Stimulated activated naive B cell treated with anti-CD40 and anti-IgM and Interleukin-4, amounts not matched to agents 10 μg/mL and 1 μg/mL and 100 μg/mL, for 72 hours (primary cell): ENCODE measurements around the gene TRA2A.

Source experiments
- ATAC-seq, 2 donors: fragments of 150-1000 bp; cut with Tn5 transposase; replicated peaks; 2 replicates each; pipeline ENCODE4 v1.10.0; 2021; ENCODE audit warnings: moderate library complexity in 1 of 2
- DNase-seq: peaks from one replicate; pipeline ENCODE4 v3.0.0; 2021
- H3K27ac Mint-ChIP-seq: one replicate; pipeline ENCODE4 v1.8.0; 2022; ENCODE audit warnings: mild to moderate bottlenecking, mixed read lengths
- H3K27me3 Mint-ChIP-seq, 2 donors: one replicate each; pipeline ENCODE4 v1.8.0; 2022; ENCODE audit warnings: mixed read lengths in 2 of 2
- H3K36me3 Mint-ChIP-seq, 2 donors: one replicate each; pipeline ENCODE4 v1.8.0; 2022; ENCODE audit warnings: mixed read lengths in 2 of 2, mild to moderate bottlenecking in 1 of 2
- H3K4me1 Mint-ChIP-seq, 2 donors: one replicate each; pipeline ENCODE4 v1.8.0; 2022; ENCODE audit warnings: mixed read lengths in 2 of 2, mild to moderate bottlenecking in 1 of 2
- H3K4me3 Mint-ChIP-seq, 2 donors: one replicate each; pipeline ENCODE4 v1.8.0; 2022; ENCODE audit warnings: mild to moderate bottlenecking in 2 of 2, mixed read lengths in 2 of 2, moderate library complexity in 1 of 2
- H3K9me3 Mint-ChIP-seq, 2 donors: one replicate each; pipeline ENCODE4 v1.8.0; 2022; ENCODE audit warnings: mixed read lengths in 2 of 2, mild to moderate bottlenecking in 1 of 2

TRA2A gene

DNA sequence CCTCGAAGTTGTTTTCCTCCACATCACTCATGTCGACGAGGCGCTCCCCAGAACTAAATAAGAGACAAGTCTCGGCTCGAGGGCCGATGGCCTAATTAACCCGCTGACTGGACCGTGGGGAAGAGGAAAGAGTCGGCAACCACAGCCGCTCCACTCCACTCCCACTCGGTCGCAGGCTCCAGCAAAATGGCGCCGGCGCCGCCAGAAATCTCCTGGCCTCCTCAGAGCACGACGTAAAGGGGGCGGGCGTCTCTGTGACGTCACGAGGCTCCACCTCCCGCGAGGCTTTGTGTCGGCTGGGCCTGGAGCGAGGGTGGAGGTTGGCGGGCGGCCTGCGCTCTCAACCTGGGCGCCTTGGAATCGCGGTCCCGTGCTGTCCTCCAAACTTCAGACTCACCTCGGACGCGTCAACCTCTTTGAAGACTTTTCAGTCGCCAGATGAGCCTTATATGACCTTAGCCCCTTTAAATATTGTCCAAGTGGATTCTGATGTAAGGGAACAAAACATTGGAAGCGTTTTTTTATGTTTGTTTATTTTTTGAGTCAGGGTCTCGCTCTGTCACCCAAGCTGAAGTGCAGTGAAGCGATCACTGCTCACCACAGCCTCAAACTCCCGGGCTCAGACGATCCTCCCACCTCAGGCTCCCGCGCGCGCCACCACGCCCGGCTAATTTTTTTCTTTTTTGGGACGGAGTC lies at the start of gene TRA2A:
TSS of gene TRA2A (minus strand) at position 188 of the 696 bp plus-strand sequence. CDS start at position 31, 157 bp downstream.
- peaks cover 12 to 28% of the 10 kb centered on the region in 2 donors for H3K36me3 Mint-ChIP-seq
- no peaks in the 10 kb centered on the region for H3K27me3 Mint-ChIP-seq
- H3K4me3 Mint-ChIP-seq = peak within 1 kb of the TSS; percentile 97 to 99
- peak; percentile 91 to 94 for ATAC-seq
- peaks cover 17 to 42% of the 10 kb centered on the region in 2 donors for H3K4me1 Mint-ChIP-seq
- no peaks in the 10 kb centered on the region for H3K9me3 Mint-ChIP-seq
- DNase-seq = peak; percentile 94
- H3K27ac Mint-ChIP-seq = peak within 1 kb of the TSS; percentile 100

DNA sequence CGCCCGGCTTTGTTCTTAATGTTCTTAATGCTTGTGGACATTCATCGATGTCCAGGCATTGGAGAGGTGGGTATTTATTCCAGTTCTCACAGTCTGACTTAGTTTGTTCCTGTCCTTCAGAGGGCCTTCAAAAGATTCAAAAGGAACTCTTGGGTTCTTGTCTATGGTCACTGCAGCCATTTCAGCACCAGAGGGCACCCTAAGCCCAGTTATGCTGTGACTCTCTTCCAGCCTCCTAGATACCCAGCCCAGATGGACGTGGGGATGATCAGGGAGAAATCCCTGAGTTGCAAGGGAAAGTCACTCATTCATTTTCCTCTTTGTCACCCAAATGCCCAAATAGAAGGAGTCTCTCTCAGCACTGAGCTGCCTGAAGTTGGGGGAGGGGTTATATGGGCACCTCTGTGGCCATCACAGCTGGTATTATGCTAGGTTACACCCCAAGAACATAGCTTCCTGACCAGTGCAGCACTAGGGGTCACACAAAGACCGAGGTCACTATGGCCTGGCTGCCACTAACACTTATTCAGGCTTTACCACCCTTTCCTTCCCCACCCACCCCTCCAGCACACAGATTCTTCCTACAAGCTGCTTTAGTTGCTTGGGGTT lies 38.9 kb upstream of the TRA2A start:
- peaks cover 7 to 9% of the 10 kb centered on the region in 2 donors for H3K4me1 Mint-ChIP-seq
- ATAC-seq (peak; percentile 96 to 98), DNase-seq (peak; percentile 64)
- peaks cover 22 to 28% of the 10 kb centered on the region in 2 donors for H3K27me3 Mint-ChIP-seq
- H3K36me3 Mint-ChIP-seq = no peaks in the 10 kb centered on the region
- no peak overlapping the region for H3K4me3 Mint-ChIP-seq
- peak overlapping the region; percentile 33 for H3K27ac Mint-ChIP-seq
- H3K9me3 Mint-ChIP-seq = no peaks in the 10 kb centered on the region

- no peak for DNase-seq
- peaks cover 10 to 12% of the 10 kb centered on the region in 2 donors for H3K27me3 Mint-ChIP-seq
Measured at GRCh38 chr7:23558303-23558702, 26.5 kb upstream of the TRA2A start.

GRCh38 chr7:23547662-23548061 lies 15.9 kb upstream of the TRA2A start:
- Mint-ChIP-seq H3K27ac (no peak overlapping the region), H3K27me3 (no peaks in the 10 kb centered on the region), H3K4me1 (peaks cover 15 to 21% of the 10 kb centered on the region in 2 donors), H3K4me3 (no peak overlapping the region), H3K9me3 (no peaks in the 10 kb centered on the region), H3K36me3 (no peaks in the 10 kb centered on the region)
- ATAC-seq (no peak), DNase-seq (no peak)

More at GRCh38 chr7:23558303-23558702, 26.5 kb upstream of the TRA2A start:
- Mint-ChIP-seq H3K27ac (no peak overlapping the region), H3K36me3 (no peaks in the 10 kb centered on the region), H3K4me3 (no peak overlapping the region), H3K9me3 (no peaks in the 10 kb centered on the region), H3K4me1 (no peaks in the 10 kb centered on the region)
- ATAC-seq = no peak

- Mint-ChIP-seq H3K4me1 (peaks cover 15 to 21% of the 10 kb centered on the region in 2 donors), H3K27me3 (no peaks in the 10 kb centered on the region), H3K36me3 (no peaks in the 10 kb centered on the region), H3K27ac (peak overlapping the region; percentile 51), H3K9me3 (no peaks in the 10 kb centered on the region), H3K4me3 (peak overlapping the region; percentile 47 to 56)
- DNase-seq (peak; percentile 65), ATAC-seq (peak; percentile 59 to 68)
Measured at GRCh38 chr7:23546897-23547572, 15.3 kb upstream of the TRA2A start.

GRCh38 chr7:23545493-23545892 lies 13.7 kb upstream of the TRA2A start:
- Mint-ChIP-seq H3K27me3 (no peaks in the 10 kb centered on the region), H3K36me3 (no peaks in the 10 kb centered on the region), H3K4me3 (no peak overlapping the region), H3K27ac (no peak overlapping the region), H3K9me3 (no peaks in the 10 kb centered on the region), H3K4me1 (peaks cover 15 to 21% of the 10 kb centered on the region in 2 donors)
- DNase-seq (no peak), ATAC-seq (peak in 1 of 2 donors; percentile 1)

GRCh38 chr7:23544913-23545354 lies 13.2 kb upstream of the TRA2A start:
- H3K4me3 Mint-ChIP-seq = peak overlapping the region in 1 of 2 donors; percentile 23
- H3K4me1 Mint-ChIP-seq = peaks cover 17 to 26% of the 10 kb centered on the region in 2 donors
- H3K27ac Mint-ChIP-seq = peak overlapping the region; percentile 39
- H3K36me3 Mint-ChIP-seq = no peaks in the 10 kb centered on the region
- no peaks in the 10 kb centered on the region for H3K27me3 Mint-ChIP-seq
- DNase-seq (peak; percentile 38), ATAC-seq (peak; percentile 85 to 89)
- H3K9me3 Mint-ChIP-seq = no peaks in the 10 kb centered on the region

- ATAC-seq (no peak), DNase-seq (no peak)
- Mint-ChIP-seq H3K27me3 (no peaks in the 10 kb centered on the region), H3K9me3 (no peaks in the 10 kb centered on the region), H3K36me3 (no peaks in the 10 kb centered on the region), H3K4me1 (peaks cover 24 to 36% of the 10 kb centered on the region in 2 donors), H3K27ac (no peak overlapping the region), H3K4me3 (no peak overlapping the region)
Measured at GRCh38 chr7:23542752-23543151, 11.0 kb upstream of the TRA2A start.

DNA sequence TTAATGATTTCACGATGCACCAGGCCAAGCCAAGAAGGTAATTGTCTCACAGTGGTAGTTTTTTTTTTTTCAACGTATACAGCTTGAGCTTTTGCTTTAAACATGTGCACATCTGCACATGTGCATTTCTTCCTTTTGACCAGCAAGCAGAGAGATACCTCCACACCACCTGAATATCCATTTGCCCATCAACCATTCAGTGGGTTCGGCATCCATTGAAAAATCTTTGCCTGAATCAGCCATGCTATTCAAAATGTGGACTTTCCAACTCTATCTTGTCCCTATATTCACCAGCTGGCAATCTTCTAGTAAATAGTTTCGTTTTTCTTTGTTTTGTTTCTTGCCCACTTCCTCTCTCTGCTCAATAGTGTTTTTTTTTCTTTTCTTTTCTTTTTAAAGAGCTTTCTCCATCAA lies 7.7 kb upstream of the TRA2A start:
- Mint-ChIP-seq H3K27me3 (no peaks in the 10 kb centered on the region), H3K36me3 (no peaks in the 10 kb centered on the region), H3K4me1 (peaks cover 13 to 19% of the 10 kb centered on the region in 2 donors), H3K4me3 (peak overlapping the region; percentile 52 to 58), H3K27ac (peak overlapping the region; percentile 92), H3K9me3 (no peaks in the 10 kb centered on the region)
- ATAC-seq (peak; percentile 54 to 57), DNase-seq (no peak)

DNA sequence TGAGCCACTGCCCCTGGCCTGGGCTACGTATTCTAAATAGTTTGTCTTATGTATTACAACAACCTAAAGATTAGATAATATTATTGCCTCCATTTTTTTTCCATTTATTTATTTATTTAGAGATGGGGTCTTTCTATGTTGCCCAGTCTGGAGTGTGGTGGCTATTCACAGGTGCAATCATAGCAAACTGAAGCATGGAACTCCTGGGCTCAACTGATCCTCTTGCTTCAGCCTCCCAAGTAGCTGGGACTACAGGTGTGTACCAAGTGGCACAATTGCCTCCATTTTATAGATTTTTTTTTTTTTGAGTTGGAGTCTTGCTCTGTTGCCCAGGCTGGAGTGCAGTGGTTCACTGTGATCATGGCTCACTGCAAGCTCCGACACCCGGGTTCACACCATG lies 6.5 kb upstream of the TRA2A start:
- no peaks in the 10 kb centered on the region for H3K36me3 Mint-ChIP-seq
- H3K9me3 Mint-ChIP-seq = no peaks in the 10 kb centered on the region
- peaks cover 10 to 15% of the 10 kb centered on the region in 2 donors for H3K4me1 Mint-ChIP-seq
- ATAC-seq (no peak), DNase-seq (no peak)
- no peaks in the 10 kb centered on the region for H3K27me3 Mint-ChIP-seq
- H3K4me3 Mint-ChIP-seq = no peak overlapping the region
- H3K27ac Mint-ChIP-seq = no peak overlapping the region

DNA sequence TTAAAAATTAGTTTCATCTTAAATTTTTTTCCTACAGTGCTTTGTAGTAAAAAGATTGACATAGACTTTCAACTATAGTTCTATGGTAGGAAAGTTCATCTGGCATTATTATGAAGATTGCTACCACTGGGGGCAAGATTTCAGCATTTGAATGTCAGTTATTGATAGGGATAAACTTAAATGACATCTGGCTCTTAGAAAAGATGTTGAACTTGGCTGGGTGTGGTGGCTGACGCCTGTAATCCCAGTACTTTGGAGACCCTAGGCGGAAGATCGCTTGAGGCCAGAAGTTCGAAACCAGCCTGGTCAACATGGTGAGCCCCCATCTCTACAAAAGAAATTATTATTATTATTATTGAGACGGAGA lies 1.4 kb upstream of the TRA2A start:
- H3K9me3 Mint-ChIP-seq = no peaks in the 10 kb centered on the region
- H3K27me3 Mint-ChIP-seq = no peaks in the 10 kb centered on the region
- H3K36me3 Mint-ChIP-seq = peaks cover 12 to 28% of the 10 kb centered on the region in 2 donors
- peaks cover 11 to 33% of the 10 kb centered on the region in 2 donors for H3K4me1 Mint-ChIP-seq
- H3K27ac Mint-ChIP-seq = peak overlapping the region; percentile 100
- ATAC-seq (no peak), DNase-seq (no peak)
- H3K4me3 Mint-ChIP-seq = peak overlapping the region in 1 of 2 donors; percentile 97

GRCh38 chr7:23532490-23533237 lies 883 bp upstream of the TRA2A start:
- Mint-ChIP-seq H3K27me3 (no peaks in the 10 kb centered on the region), H3K27ac (peak overlapping the region; percentile 100), H3K9me3 (no peaks in the 10 kb centered on the region), H3K4me1 (peaks cover 11 to 36% of the 10 kb centered on the region in 2 donors), H3K36me3 (peaks cover 12 to 28% of the 10 kb centered on the region in 2 donors), H3K4me3 (peak overlapping the region; percentile 97 to 99)
- ATAC-seq (no peak), DNase-seq (no peak)

DNA sequence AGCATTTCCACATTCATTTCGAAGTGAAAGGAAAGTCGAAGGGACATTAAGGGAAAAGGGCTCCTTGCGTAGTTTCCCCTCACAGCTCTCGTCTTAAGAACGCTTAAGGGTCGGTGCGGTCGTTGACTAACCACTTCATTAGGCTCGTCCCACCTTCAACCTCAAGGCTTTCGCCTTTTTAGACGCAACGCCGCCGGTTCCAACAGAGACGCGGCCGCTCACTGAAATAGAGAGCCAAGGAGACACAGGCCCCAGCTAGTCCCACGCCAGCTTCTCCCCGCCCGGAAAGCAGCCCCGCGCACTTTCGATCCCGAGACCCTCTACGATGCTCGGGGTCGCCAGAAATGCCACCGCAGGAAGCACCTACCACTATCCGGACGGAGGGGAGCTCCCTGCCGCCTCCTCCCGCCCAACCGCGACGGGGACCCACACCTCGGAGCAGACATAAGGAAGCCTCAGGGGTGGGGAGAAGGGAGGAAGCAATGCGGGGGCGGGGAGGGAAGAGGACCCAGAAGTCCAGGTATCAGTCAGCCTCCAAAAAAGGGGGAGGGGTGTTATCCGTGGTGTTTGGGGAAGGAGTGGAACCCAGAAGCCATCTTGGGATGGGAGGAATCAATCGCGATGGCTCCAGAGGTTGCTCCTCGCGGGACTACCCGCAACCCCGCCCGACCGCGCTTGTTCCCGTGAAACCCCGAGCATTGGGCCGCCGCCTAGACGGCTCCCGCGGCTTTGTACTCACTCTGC lies 559 bp downstream of the TRA2A start:
- H3K36me3 Mint-ChIP-seq = peaks cover 12 to 28% of the 10 kb centered on the region in 2 donors
- no peaks in the 10 kb centered on the region for H3K27me3 Mint-ChIP-seq
- no peaks in the 10 kb centered on the region for H3K9me3 Mint-ChIP-seq
- ATAC-seq (peak; percentile 44 to 46), DNase-seq (peak; percentile 44)
- peak overlapping the region; percentile 97 to 99 for H3K4me3 Mint-ChIP-seq
- H3K27ac Mint-ChIP-seq = peak overlapping the region; percentile 100
- H3K4me1 Mint-ChIP-seq = peaks cover 17 to 49% of the 10 kb centered on the region in 2 donors
